Keratinocyte (primary cell): ENCODE results near the gene CELSR1. TPM values are rescaled to one million over a fixed set of nuclear protein-coding genes. Genes with fewer than 3 reads are reported as not detected.

Experiments used
- DNase-seq: peaks from one replicate; pipeline ENCODE4 v3.0.0-alpha.2; 2011; ENCODE audit warnings: low read depth, missing footprints, low spot score
- FAIRE-seq: peaks from 2 replicates; lab custom pipeline; 2011; peaks lifted over from hg19 to GRCh38; lab: Jason Lieb, UNC
- H2AFZ ChIP-seq: 2 replicates; pipeline ENCODE4 v1.6.0; 2012; ENCODE audit warnings: low read length, control low read depth, inconsistent platforms; ENCODE audit not compliant: control insufficient read depth
- H3K27ac ChIP-seq: 2 replicates; pipeline ENCODE4 v1.5.1; 2011; ENCODE audit warnings: low read length; ENCODE audit not compliant: control insufficient read depth, insufficient read depth
- H3K27me3 ChIP-seq: 3 replicates; pipeline ENCODE4 v1.6.0; 2011; ENCODE audit warnings: low read length; ENCODE audit not compliant: control insufficient read depth, insufficient read depth; ENCODE audit errors: extremely low read depth
- H3K36me3 ChIP-seq, 2 experiments: 2 replicates in 1 of 2; 3 replicates in 1 of 2; pipeline ENCODE4 v1.5.1; 2011; ENCODE audit warnings: low read length in 2 of 2, mild to moderate bottlenecking in 1 of 2; ENCODE audit not compliant: control insufficient read depth in 2 of 2, insufficient read depth in 2 of 2; ENCODE audit errors: extremely low read depth in 1 of 2
- H3K4me1 ChIP-seq: 3 replicates; pipeline ENCODE4 v1.5.1; 2011; ENCODE audit warnings: low read length; ENCODE audit not compliant: control insufficient read depth, insufficient read depth; ENCODE audit errors: extremely low read depth
- H3K4me2 ChIP-seq: 3 replicates; pipeline ENCODE4 v1.6.0; 2011; ENCODE audit warnings: low read depth, low read length; ENCODE audit not compliant: control insufficient read depth, insufficient read depth; ENCODE audit errors: extremely low read depth
- H3K4me3 ChIP-seq, 3 experiments: fragments of 200-600 bp in 1 of 3; sonication (generic) in 1 of 3; 2 replicates in 2 of 3; 3 replicates in 1 of 3; pipeline ENCODE4 v1.5.1; 2011 to 2016; ENCODE audit warnings: low read length in 3 of 3, mild to moderate bottlenecking in 3 of 3, control low read depth in 2 of 3, inconsistent platforms in 1 of 3, low read depth in 1 of 3, mixed read lengths in 1 of 3, mixed run types in 1 of 3, moderate library complexity in 1 of 3; ENCODE audit not compliant: control insufficient read depth in 2 of 3, insufficient read depth in 2 of 3; ENCODE audit errors: extremely low read depth in 1 of 3
- H3K79me2 ChIP-seq: 2 replicates; pipeline ENCODE4 v1.6.0; 2012; ENCODE audit warnings: low read length; ENCODE audit not compliant: control insufficient read depth, insufficient read depth
- H3K9ac ChIP-seq: 3 replicates; pipeline ENCODE4 v1.6.0; 2011; ENCODE audit warnings: low read length; ENCODE audit not compliant: control insufficient read depth, insufficient read depth; ENCODE audit errors: extremely low read depth
- H3K9me1 ChIP-seq: 3 replicates; pipeline ENCODE4 v1.6.0; 2011; ENCODE audit warnings: low read length; ENCODE audit not compliant: control insufficient read depth, insufficient read depth; ENCODE audit errors: extremely low read depth
- H3K9me3 ChIP-seq: 2 replicates; pipeline ENCODE4 v1.5.1; 2012; ENCODE audit warnings: low read depth, low read length; ENCODE audit not compliant: control insufficient read depth
- H4K20me1 ChIP-seq: 3 replicates; pipeline ENCODE4 v1.6.0; 2011; ENCODE audit warnings: low read length; ENCODE audit not compliant: control insufficient read depth, insufficient read depth; ENCODE audit errors: extremely low read depth
- CTCF ChIP-seq, 3 experiments: IDR thresholded peaks in 1 of 3; conservative IDR thresholded peaks in 1 of 3; optimal IDR thresholded peaks in 1 of 3; 2 replicates in 2 of 3; 3 replicates in 1 of 3; pipeline versions ENCODE3 to v1.5.1; 2011; ENCODE audit warnings: low read length in 3 of 3, mild to moderate bottlenecking in 3 of 3, moderate library complexity in 2 of 3, control low read depth in 1 of 3, inconsistent platforms in 1 of 3; ENCODE audit not compliant: insufficient read depth in 2 of 3; ENCODE audit errors: extremely low read depth in 1 of 3
- EZH2 ChIP-seq: IDR thresholded peaks from one replicate; pipeline ENCODE4 v1.6.1; 2012; ENCODE audit warnings: inconsistent platforms, mild to moderate bottlenecking, low read length, moderate library complexity
- dilution Hi-C: fragments of 300-500 bp; cut with MboI; formaldehyde crosslinking; loops from one replicate; pipeline ENCODE4 v1.7.0; 2020; ENCODE audit warnings: low sequenced_read_pairs; ENCODE audit not compliant: extremely low pct_ligation_motif_present
- polyA plus RNA-seq, 5 experiments: library from polyadenylated mRNA; depleted of rRNA in 3 of 5; stranded (reverse) in 3 of 5; stranded (forward) in 1 of 5; unstranded in 1 of 5; fragments of >200 nt; gene quantifications; 1 replicate in 1 of 5; 2 replicates in 3 of 5; 3 replicates in 1 of 5; pipeline versions ENCODE4 v1.2.1 to v1.2.3, GENCODE V29; 2011 to 2012; ENCODE audit warnings: missing spikeins in 2 of 5, low read depth in 1 of 5, low replicate concordance in 1 of 5

The CELSR1 gene
- polyA plus RNA-seq, 1 donor (not counting 4 experiments of a cell fraction or from before 2014, with no cell fraction given): 16.1 TPM

GRCh38 chr22:46446799-46447198 is 90.6 kb downstream of the CELSR1 start:
- no peak overlapping the region for H3K27ac ChIP-seq
- H3K36me3 ChIP-seq: peaks cover 0 to 1% of the 10 kb centered on the region in 2 experiments
- no peaks in the 10 kb centered on the region for H3K27me3 ChIP-seq
- peaks cover 3% of the 10 kb centered on the region for H3K9me1 ChIP-seq
- no peak for DNase-seq
- H3K9ac ChIP-seq: no peak overlapping the region
- no peak for FAIRE-seq
- dilution Hi-C loops: no loop called here
- no peak overlapping the region for H2AFZ ChIP-seq
- H3K4me2 ChIP-seq: no peak overlapping the region
- H3K4me1 ChIP-seq: peaks cover 29% of the 10 kb centered on the region
- H4K20me1 ChIP-seq: peaks cover 4% of the 10 kb centered on the region
- H3K79me2 ChIP-seq: peaks cover 18% of the 10 kb centered on the region
- TF ChIP-seq EZH2 (no peak), CTCF (optimal IDR thresholded peaks at IDR 0.05 in 1 of 3, IDR thresholded peaks at IDR 0.05 in 1 of 3, conservative IDR thresholded peaks at IDR 0.05 in 1 of 3; ENCODE audit: extremely low read depth in 1 of 3, insufficient read depth in 2 of 3, low read length in 3 of 3) (no peak)
- H3K4me3 ChIP-seq: no peak overlapping the region
- H3K9me3 ChIP-seq: no peaks in the 10 kb centered on the region

GRCh38 chr22:46445771-46446420 is 91.5 kb downstream of the CELSR1 start:
- DNase-seq: no peak
- Histone ChIP-seq H3K27ac (no peak overlapping the region), H3K4me2 (no peak overlapping the region), H4K20me1 (peaks cover 4% of the 10 kb centered on the region), H3K4me3 (no peak overlapping the region), H3K9me3 (no peaks in the 10 kb centered on the region), H3K9ac (no peak overlapping the region), H2AFZ (no peak overlapping the region), H3K9me1 (peaks cover 3% of the 10 kb centered on the region), H3K4me1 (peaks cover 20% of the 10 kb centered on the region), H3K36me3 (peaks cover 0 to 1% of the 10 kb centered on the region in 2 experiments), H3K27me3 (no peaks in the 10 kb centered on the region), H3K79me2 (peaks cover 18% of the 10 kb centered on the region)
- dilution Hi-C loops: no loop called here
- no peak for TF ChIP-seq EZH2
- no peak for TF ChIP-seq CTCF (optimal IDR thresholded peaks at IDR 0.05 in 1 of 3, IDR thresholded peaks at IDR 0.05 in 1 of 3, conservative IDR thresholded peaks at IDR 0.05 in 1 of 3; ENCODE audit: extremely low read depth in 1 of 3, insufficient read depth in 2 of 3, low read length in 3 of 3)
- no peak for FAIRE-seq
